CD4-positive, CD25-positive, alpha-beta regulatory T cell (primary cell): Measurements from ENCODE around the gene DNM1L. TPM values are rescaled to one million over a fixed set of nuclear protein-coding genes. Genes with fewer than 3 reads are reported as not detected.
A peak's percentile ranks its signal among the peaks of the same experiment; 100 is the strongest.

Experiments
- ATAC-seq, 2 donors: fragments of 150-1000 bp; cut with Tn5 transposase; one replicate each; pipeline ENCODE4 v1.10.0; 2021; ENCODE audit warnings: low read depth in 2 of 2, moderate number of reproducible peaks in 2 of 2, moderate library complexity in 1 of 2
- DNase-seq, 3 donors: peaks; one replicate each; pipeline versions ENCODE4 v3.0.0 to v3.0.0-alpha.2; 2012 to 2022; ENCODE audit warnings: mixed read lengths in 1 of 3
- H3K27ac ChIP-seq: one replicate; pipeline ENCODE4 v1.7.0; 2013; ENCODE audit warnings: mild to moderate bottlenecking, low read length; ENCODE audit not compliant: insufficient read depth, poor library complexity, severe bottlenecking
- H3K27me3 ChIP-seq: one replicate; pipeline ENCODE4 v1.7.0; 2013; ENCODE audit warnings: low read length; ENCODE audit not compliant: control insufficient read depth, insufficient read depth
- H3K36me3 ChIP-seq: one replicate; pipeline ENCODE4 v1.7.0; 2013; ENCODE audit warnings: mild to moderate bottlenecking, low read length, moderate library complexity; ENCODE audit not compliant: control insufficient read depth, insufficient read depth
- H3K4me1 ChIP-seq: 2 replicates; pipeline ENCODE4 v1.7.0; 2013; ENCODE audit warnings: mild to moderate bottlenecking, low read length; ENCODE audit not compliant: insufficient read depth, control insufficient read depth, poor library complexity, severe bottlenecking
- H3K4me3 ChIP-seq: one replicate; pipeline ENCODE4 v1.7.0; 2013; ENCODE audit warnings: low read depth, mild to moderate bottlenecking, low read length, moderate library complexity
- H3K9me3 ChIP-seq, 2 experiments: 1 replicate in 1 of 2; 2 replicates in 1 of 2; pipeline ENCODE4 v1.7.0; 2013; ENCODE audit warnings: low read length in 2 of 2, mild to moderate bottlenecking in 1 of 2, moderate library complexity in 1 of 2; ENCODE audit not compliant: control insufficient read depth in 2 of 2
- H3K27ac Mint-ChIP-seq, 3 donors: one replicate each; pipeline ENCODE4 v1.8.0; 2020 to 2022; ENCODE audit warnings: mild to moderate bottlenecking in 3 of 3, mixed read lengths in 3 of 3, moderate library complexity in 2 of 3
- H3K27me3 Mint-ChIP-seq: one replicate; pipeline ENCODE4 v1.8.0; 2022; ENCODE audit warnings: mild to moderate bottlenecking, mixed read lengths
- H3K36me3 Mint-ChIP-seq: one replicate; pipeline ENCODE4 v1.8.0; 2020; ENCODE audit warnings: mixed read lengths
- H3K4me1 Mint-ChIP-seq, 4 donors: one replicate each; pipeline ENCODE4 v1.8.0; 2020 to 2022; ENCODE audit warnings: mixed read lengths in 4 of 4, mild to moderate bottlenecking in 1 of 4
- H3K4me3 Mint-ChIP-seq, 4 donors: one replicate each; pipeline ENCODE4 v1.8.0; 2020 to 2022; ENCODE audit warnings: mild to moderate bottlenecking in 4 of 4, mixed read lengths in 4 of 4, moderate library complexity in 3 of 4
- H3K9me3 Mint-ChIP-seq, 7 donors: one replicate each; pipeline ENCODE4 v1.8.0; 2020 to 2022; ENCODE audit warnings: mixed read lengths in 7 of 7, mild to moderate bottlenecking in 3 of 7, moderate library complexity in 2 of 7
- polyA plus RNA-seq, 4 donors: library from polyadenylated mRNA; unstranded; fragments of 300-500 nt; fragmentation: Illumina TruSeq; gene quantifications; one replicate each; pipeline ENCODE4 v1.2.3, GENCODE V29; 2021
- total RNA-seq: library from RNA; stranded (reverse); gene quantifications from one replicate; pipeline ENCODE4 v1.2.3, GENCODE V29; 2022

Gene DNM1L
- total and polyA plus RNA-seq, 5 donors from 2014 or later, result 16.2 to 61.6 (median 17.7) TPM

GRCh38 chr12:32756476-32757066, 77.5 kb downstream of the DNM1L start:
- peaks cover 21% of the 10 kb centered on the region for H3K36me3 ChIP-seq
- H3K4me1 ChIP-seq, result peaks cover 20% of the 10 kb centered on the region
- no peaks in the 10 kb centered on the region for H3K9me3 ChIP-seq
- ATAC-seq (no peak), DNase-seq (no peak)
- Mint-ChIP-seq H3K36me3 (peaks cover 8% of the 10 kb centered on the region), H3K27ac (peak overlapping the region; percentile 80 to 97 (median 95)), H3K27me3 (no peaks in the 10 kb centered on the region), H3K4me3 (peak overlapping the region; percentile 87 to 95 (median 90)), H3K9me3 (no peaks in the 10 kb centered on the region), H3K4me1 (peaks cover 0 to 27% (median 19%) of the 10 kb centered on the region in 4 donors)
- H3K27me3 ChIP-seq, result no peaks in the 10 kb centered on the region
- H3K27ac ChIP-seq, result peak overlapping the region; percentile 81
- H3K4me3 ChIP-seq, result peak overlapping the region; percentile 94

- Histone ChIP-seq H3K36me3 (peaks cover 15% of the 10 kb centered on the region), H3K4me1 (peaks cover 20% of the 10 kb centered on the region), H3K4me3 (no peak overlapping the region), H3K9me3 (no peaks in the 10 kb centered on the region), H3K27ac (no peak overlapping the region), H3K27me3 (peaks cover 4% of the 10 kb centered on the region)
- Mint-ChIP-seq H3K27me3 (no peaks in the 10 kb centered on the region), H3K4me1 (peaks cover 0 to 27% (median 19%) of the 10 kb centered on the region in 4 donors), H3K36me3 (peaks cover 4% of the 10 kb centered on the region), H3K27ac (no peak overlapping the region), H3K9me3 (no peaks in the 10 kb centered on the region), H3K4me3 (peak overlapping the region in 1 of 4 donors; percentile 10)
- ATAC-seq, result no peak
- DNase-seq, result no peak
Measured at GRCh38 chr12:32757157-32757556, 78.1 kb downstream of the DNM1L start.

- H3K9me3 ChIP-seq, result no peaks in the 10 kb centered on the region
- Mint-ChIP-seq H3K27me3 (peaks cover 4% of the 10 kb centered on the region), H3K9me3 (no peaks in the 10 kb centered on the region), H3K27ac (peak overlapping the region in 1 of 3 donors; percentile 3), H3K36me3 (no peaks in the 10 kb centered on the region), H3K4me3 (no peak overlapping the region), H3K4me1 (no peaks in the 10 kb centered on the region)
- H3K36me3 ChIP-seq, result no peaks in the 10 kb centered on the region
- ATAC-seq (no peak), DNase-seq (no peak)
- H3K4me1 ChIP-seq, result no peaks in the 10 kb centered on the region
- H3K27ac ChIP-seq, result no peak overlapping the region
- H3K4me3 ChIP-seq, result no peak overlapping the region
- H3K27me3 ChIP-seq, result peaks cover 5% of the 10 kb centered on the region
Measured at GRCh38 chr12:32761716-32762115, 82.6 kb downstream of the DNM1L start.

GRCh38 chr12:32765906-32766305, 86.8 kb downstream of the DNM1L start:
- Mint-ChIP-seq H3K9me3 (peaks cover 0 to 1% (median 0%) of the 10 kb centered on the region in 7 donors), H3K4me3 (no peak overlapping the region), H3K4me1 (no peaks in the 10 kb centered on the region), H3K27me3 (peaks cover 15% of the 10 kb centered on the region), H3K27ac (no peak overlapping the region), H3K36me3 (no peaks in the 10 kb centered on the region)
- no peaks in the 10 kb centered on the region for H3K9me3 ChIP-seq
- H3K4me1 ChIP-seq, result no peaks in the 10 kb centered on the region
- ATAC-seq, result no peak
- H3K27me3 ChIP-seq, result peaks cover 7% of the 10 kb centered on the region
- no peak overlapping the region for H3K4me3 ChIP-seq
- no peaks in the 10 kb centered on the region for H3K36me3 ChIP-seq
- no peak overlapping the region for H3K27ac ChIP-seq
- no peak for DNase-seq

- Mint-ChIP-seq H3K27ac (no peak overlapping the region), H3K9me3 (peaks cover 0 to 1% (median 0%) of the 10 kb centered on the region in 7 donors), H3K36me3 (no peaks in the 10 kb centered on the region), H3K4me3 (no peak overlapping the region), H3K27me3 (peaks cover 12% of the 10 kb centered on the region), H3K4me1 (no peaks in the 10 kb centered on the region)
- no peaks in the 10 kb centered on the region for H3K4me1 ChIP-seq
- no peak for ATAC-seq
- no peaks in the 10 kb centered on the region for H3K9me3 ChIP-seq
- no peak overlapping the region for H3K27ac ChIP-seq
- no peaks in the 10 kb centered on the region for H3K36me3 ChIP-seq
- H3K27me3 ChIP-seq, result peaks cover 2% of the 10 kb centered on the region
- no peak overlapping the region for H3K4me3 ChIP-seq
- no peak for DNase-seq
Measured at GRCh38 chr12:32768518-32768917, 89.4 kb downstream of the DNM1L start.

GRCh38 chr12:32770141-32770540, 91.0 kb downstream of the DNM1L start:
- no peaks in the 10 kb centered on the region for H3K36me3 ChIP-seq
- DNase-seq (no peak), ATAC-seq (no peak)
- Mint-ChIP-seq H3K27me3 (peaks cover 15% of the 10 kb centered on the region), H3K4me1 (no peaks in the 10 kb centered on the region), H3K27ac (no peak overlapping the region), H3K9me3 (peaks cover 0 to 1% (median 0%) of the 10 kb centered on the region in 7 donors), H3K4me3 (no peak overlapping the region), H3K36me3 (no peaks in the 10 kb centered on the region)
- H3K9me3 ChIP-seq, result no peaks in the 10 kb centered on the region
- H3K27ac ChIP-seq, result no peak overlapping the region
- no peaks in the 10 kb centered on the region for H3K4me1 ChIP-seq
- H3K27me3 ChIP-seq, result peaks cover 2% of the 10 kb centered on the region
- no peak overlapping the region for H3K4me3 ChIP-seq

GRCh38 chr12:32773691-32774090, 94.6 kb downstream of the DNM1L start:
- H3K4me3 ChIP-seq, result no peak overlapping the region
- Mint-ChIP-seq H3K4me3 (no peak overlapping the region), H3K9me3 (no peaks in the 10 kb centered on the region), H3K36me3 (no peaks in the 10 kb centered on the region), H3K27me3 (peaks cover 17% of the 10 kb centered on the region), H3K4me1 (no peaks in the 10 kb centered on the region), H3K27ac (no peak overlapping the region)
- no peaks in the 10 kb centered on the region for H3K27me3 ChIP-seq
- no peak overlapping the region for H3K27ac ChIP-seq
- DNase-seq (no peak), ATAC-seq (no peak)
- no peaks in the 10 kb centered on the region for H3K36me3 ChIP-seq
- no peaks in the 10 kb centered on the region for H3K4me1 ChIP-seq
- no peaks in the 10 kb centered on the region for H3K9me3 ChIP-seq

GRCh38 chr12:32776258-32776657, 97.2 kb downstream of the DNM1L start:
- Mint-ChIP-seq H3K27me3 (peaks cover 21% of the 10 kb centered on the region), H3K4me3 (no peak overlapping the region), H3K4me1 (no peaks in the 10 kb centered on the region), H3K27ac (no peak overlapping the region), H3K36me3 (no peaks in the 10 kb centered on the region), H3K9me3 (no peaks in the 10 kb centered on the region)
- no peak for DNase-seq
- no peak overlapping the region for H3K4me3 ChIP-seq
- no peaks in the 10 kb centered on the region for H3K36me3 ChIP-seq
- no peak for ATAC-seq
- H3K9me3 ChIP-seq, result no peaks in the 10 kb centered on the region
- no peak overlapping the region for H3K27ac ChIP-seq
- no peaks in the 10 kb centered on the region for H3K4me1 ChIP-seq
- H3K27me3 ChIP-seq, result no peaks in the 10 kb centered on the region
